Stimulated activated CD8-positive, alpha-beta memory T cell treated with anti-CD3 and anti-CD28 coated beads, Interleukin-7, amount 100 ng/mL, for 1 hour (primary cell): Measurements from ENCODE around the gene PPP1R36.
A peak's percentile ranks its signal among the peaks of the same experiment; 100 is the strongest.
"Not testable (repeated sequence)": the region's sequence is repeated elsewhere in the genome, so short reads cannot be mapped to it uniquely, and the experiment has no call there.

ENCODE experiments used
- DNase-seq, 2 donors: peaks; one replicate each; pipeline ENCODE4 v3.0.0-alpha.2; 2020; ENCODE audit warnings: low read depth in 2 of 2

The PPP1R36 gene

GRCh38 chr14:64612971-64613666 is 63.4 kb downstream of the PPP1R36 start:
- DNase-seq = no peak

- DNase-seq = no peak
Observed at GRCh38 chr14:64614166-64614565, 64.4 kb downstream of the PPP1R36 start.

- DNase-seq = no peak
Observed at GRCh38 chr14:64614805-64615391, 65.1 kb downstream of the PPP1R36 start.

- DNase-seq = not testable (repeated sequence)
Observed at GRCh38 chr14:64617872-64618408, 68.2 kb downstream of the PPP1R36 start.

GRCh38 chr14:64620910-64621309 is 71.1 kb downstream of the PPP1R36 start:
- no peak for DNase-seq

- DNase-seq = no peak
Observed at GRCh38 chr14:64623554-64624165, 73.9 kb downstream of the PPP1R36 start.

GRCh38 chr14:64625386-64626232 is 75.8 kb downstream of the PPP1R36 start:
- no peak for DNase-seq

GRCh38 chr14:64628940-64629408 is 79.2 kb downstream of the PPP1R36 start:
- no peak for DNase-seq

- DNase-seq = no peak
Observed at GRCh38 chr14:64630778-64631177, 81.0 kb downstream of the PPP1R36 start.

GRCh38 chr14:64631222-64631621 is 81.5 kb downstream of the PPP1R36 start:
- not testable (repeated sequence) for DNase-seq

GRCh38 chr14:64632056-64632455 is 82.3 kb downstream of the PPP1R36 start:
- no peak for DNase-seq

GRCh38 chr14:64634558-64634957 is 84.8 kb downstream of the PPP1R36 start:
- DNase-seq = no peak

- DNase-seq = peak; percentile 50 to 52
Observed at GRCh38 chr14:64636208-64636979, 86.6 kb downstream of the PPP1R36 start.

- no peak for DNase-seq
Observed at GRCh38 chr14:64636980-64637429, 87.2 kb downstream of the PPP1R36 start.

- DNase-seq = no peak
Observed at GRCh38 chr14:64637735-64638473, 88.1 kb downstream of the PPP1R36 start.

- no peak for DNase-seq
Observed at GRCh38 chr14:64638625-64639024, 88.9 kb downstream of the PPP1R36 start.
